ENCODE data around the gene PCDHGA6.
"Not testable (repeated sequence)": the region's sequence is repeated elsewhere in the genome, so short reads cannot be mapped to it uniquely, and the experiment has no call there.

PCDHGA6 gene

DNA sequence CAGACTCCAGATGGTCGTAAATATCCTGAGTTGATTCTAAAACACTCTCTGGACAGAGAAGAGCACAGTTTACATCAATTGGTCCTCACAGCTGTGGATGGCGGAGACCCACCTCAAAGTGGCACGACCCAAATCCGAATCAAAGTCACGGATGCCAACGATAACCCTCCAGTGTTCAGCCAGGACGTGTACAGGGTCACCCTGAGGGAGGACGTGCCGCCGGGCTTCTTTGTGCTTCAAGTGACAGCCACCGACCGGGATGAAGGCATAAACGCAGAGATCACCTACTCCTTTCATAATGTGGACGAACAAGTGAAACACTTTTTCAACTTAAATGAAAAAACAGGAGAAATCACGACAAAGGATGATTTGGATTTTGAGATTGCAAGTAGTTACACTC is 13.0 kb upstream of the PCDHGA6 start:
- no peak for DNase-seq

DNA sequence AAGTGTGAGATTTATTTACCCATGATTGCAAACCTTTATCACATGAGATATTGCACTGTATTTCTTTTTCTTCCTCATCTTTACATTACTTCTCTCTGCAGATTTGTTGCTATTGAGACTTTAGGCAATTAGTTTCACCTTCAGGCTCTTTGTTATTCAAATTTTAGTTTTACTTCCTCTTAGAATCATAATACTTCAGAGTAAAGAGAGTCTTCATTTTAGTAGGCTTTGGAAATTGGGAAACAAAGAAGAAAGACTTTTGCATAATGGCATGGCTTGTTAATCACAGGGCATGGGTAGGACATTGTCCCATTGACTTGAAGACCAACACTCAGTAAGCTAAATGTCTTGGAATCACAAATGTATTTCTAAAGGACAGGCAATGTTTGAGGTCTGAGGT is 11.0 kb upstream of the PCDHGA6 start:
- DNase-seq: no peak

DNA sequence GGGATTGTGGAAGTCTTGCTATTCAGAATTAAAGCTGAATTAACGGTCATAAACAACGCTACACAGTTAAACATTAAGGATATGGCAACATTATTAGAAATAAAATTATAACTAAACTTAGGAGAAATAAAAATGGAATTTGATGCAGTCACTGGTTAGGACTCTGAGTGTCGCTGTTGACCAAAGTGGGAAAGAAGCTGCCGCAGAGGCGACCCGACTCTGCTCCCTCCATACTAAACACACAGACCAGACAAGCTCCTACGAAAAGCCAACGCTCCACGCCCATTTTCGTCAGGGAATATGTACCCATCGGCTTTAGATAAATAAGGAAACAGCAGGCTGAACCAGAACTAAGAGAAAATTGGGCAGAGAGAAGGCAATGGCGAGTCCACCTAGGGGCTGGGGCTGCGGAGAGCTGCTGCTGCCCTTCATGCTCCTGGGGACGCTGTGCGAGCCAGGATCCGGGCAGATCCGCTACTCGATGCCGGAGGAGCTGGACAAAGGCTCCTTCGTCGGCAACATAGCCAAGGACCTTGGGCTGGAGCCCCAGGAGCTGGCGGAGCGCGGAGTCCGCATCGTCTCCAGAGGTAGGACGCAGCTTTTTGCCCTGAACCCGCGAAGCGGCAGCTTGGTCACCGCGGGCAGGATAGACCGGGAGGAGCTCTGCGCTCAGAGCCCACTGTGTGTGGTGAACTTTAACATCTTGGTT is 9.6 kb upstream of the PCDHGA6 start, which contains the start of gene PCDHGA5:
Gene PCDHGA5, plus strand, starts transcription at position 211 of the 709 bp plus-strand sequence. Its CDS starts 169 bp downstream, at position 380.
- no peak for DNase-seq

DNA sequence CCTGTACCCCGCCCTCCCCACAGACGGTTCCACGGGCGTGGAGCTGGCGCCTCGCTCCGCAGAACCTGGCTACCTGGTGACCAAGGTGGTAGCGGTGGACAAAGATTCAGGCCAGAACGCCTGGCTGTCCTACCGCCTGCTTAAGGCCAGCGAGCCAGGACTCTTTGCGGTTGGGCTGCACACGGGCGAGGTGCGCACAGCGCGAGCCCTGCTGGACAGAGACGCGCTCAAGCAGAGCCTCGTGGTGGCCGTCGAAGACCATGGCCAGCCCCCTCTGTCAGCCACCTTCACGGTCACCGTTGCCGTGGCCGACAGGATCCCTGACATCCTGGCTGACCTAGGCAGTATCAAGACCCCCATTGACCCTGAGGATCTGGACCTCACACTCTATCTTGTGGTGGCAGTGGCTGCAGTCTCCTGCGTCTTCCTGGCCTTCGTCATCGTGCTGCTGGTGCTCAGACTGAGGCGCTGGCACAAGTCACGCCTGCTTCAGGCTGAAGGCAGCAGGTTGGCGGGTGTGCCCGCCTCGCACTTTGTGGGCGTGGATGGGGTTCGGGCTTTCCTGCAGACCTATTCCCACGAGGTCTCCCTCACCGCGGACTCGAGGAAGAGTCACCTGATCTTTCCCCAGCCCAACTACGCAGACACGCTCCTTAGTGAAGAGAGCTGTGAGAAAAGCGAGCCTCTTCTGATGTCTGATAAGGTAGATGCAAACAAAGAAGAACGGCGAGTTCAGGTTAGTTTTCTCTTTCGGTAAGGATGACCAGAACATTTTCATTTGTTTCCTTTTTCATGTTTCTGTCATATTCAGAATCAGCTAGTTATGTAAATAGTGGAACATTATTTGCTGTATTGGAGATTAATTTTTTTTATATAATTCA is 7.4 kb upstream of the PCDHGA6 start:
- no peak for DNase-seq

DNA sequence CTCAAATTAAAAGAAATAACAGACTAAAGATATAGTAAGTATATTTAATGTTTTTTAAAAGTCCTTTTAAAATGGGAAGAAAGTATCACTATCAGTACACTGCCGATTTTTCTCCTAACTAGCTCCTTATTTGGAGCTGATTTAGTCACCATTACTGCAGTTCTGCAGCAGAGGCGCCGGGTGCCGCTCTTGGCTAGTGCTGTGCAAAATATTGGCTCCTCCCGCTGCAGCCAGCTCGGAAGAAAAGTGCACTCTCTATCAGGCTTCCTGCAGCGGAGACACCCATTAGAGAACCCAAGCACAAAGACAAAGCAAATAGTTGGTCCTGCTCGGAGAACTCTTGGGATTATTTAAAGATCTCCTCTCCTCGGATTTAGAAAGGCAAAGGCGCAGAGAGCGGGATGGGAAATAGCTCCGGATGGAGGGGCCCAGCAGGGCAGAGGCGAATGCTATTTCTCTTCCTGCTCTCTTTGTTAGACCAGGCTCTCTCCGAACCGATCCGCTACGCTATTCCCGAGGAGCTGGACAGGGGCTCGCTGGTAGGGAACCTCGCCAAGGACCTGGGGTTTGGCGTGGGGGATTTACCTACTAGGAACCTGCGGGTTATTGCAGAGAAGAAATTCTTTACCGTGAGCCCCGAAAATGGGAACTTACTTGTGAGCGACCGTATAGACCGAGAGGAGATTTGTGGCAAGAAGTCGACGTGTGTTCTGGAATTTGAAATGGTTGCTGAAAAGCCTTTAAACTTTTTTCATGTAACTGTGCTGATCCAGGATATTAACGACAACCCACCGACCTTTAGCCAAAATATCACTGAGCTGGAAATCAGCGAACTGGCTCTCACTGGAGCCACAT is 3.5 kb upstream of the PCDHGA6 start, which contains the start of gene PCDHGB3:
Gene PCDHGB3, plus strand, starts transcription at position 249 of the 855 bp plus-strand sequence. Its CDS starts 153 bp downstream, at position 402.
- peak; percentile 32 for DNase-seq

DNA sequence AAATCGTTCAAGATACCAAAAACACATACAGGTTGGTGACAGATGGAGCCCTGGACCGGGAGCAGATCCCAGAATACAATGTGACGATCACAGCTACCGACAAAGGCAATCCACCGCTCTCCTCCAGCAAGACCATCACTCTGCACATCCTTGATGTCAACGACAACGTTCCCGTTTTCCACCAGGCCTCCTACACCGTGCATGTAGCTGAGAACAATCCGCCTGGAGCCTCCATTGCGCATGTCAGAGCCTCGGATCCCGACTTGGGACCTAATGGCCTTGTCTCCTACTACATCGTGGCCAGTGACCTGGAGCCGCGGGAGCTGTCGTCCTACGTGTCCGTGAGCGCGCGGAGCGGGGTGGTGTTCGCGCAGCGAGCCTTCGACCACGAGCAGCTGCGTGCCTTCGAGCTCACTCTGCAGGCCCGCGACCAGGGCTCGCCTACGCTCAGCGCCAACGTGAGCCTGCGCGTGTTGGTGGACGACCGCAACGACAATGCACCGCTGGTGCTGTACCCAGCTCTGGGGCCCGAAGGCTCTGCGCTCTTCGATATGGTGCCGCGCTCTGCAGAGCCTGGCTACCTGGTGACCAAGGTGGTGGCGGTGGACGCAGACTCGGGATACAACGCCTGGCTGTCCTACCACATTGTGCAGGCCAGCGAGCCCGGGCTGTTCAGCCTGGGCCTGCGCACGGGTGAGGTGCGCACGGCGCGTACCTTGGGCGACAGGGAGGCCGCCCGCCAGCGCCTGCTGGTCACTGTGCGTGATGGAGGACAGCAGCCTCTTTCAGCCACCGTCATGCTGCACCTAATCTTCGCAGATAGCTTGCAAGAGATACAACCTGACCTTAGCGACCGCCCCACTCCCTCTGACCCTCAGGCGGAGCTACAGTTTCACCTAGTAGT is 1.9 kb upstream of the PCDHGA6 start:
- DNase-seq: no peak

DNA sequence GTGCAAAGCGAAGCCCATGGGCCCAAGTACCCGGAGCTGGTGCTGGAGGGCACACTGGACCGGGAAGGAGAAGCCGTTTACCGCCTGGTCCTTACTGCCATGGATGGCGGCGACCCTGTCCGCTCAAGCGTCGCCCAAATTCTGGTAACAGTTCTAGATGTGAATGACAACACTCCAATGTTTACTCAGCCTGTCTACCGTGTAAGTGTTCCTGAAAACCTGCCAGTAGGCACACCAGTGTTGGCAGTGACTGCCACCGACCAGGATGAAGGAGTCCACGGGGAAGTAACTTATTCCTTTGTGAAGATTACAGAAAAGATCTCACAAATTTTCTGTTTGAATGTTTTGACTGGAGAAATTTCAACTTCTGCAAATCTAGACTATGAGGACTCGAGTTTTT is 936 bp downstream of the PCDHGA6 start:
- DNase-seq: no peak

DNA sequence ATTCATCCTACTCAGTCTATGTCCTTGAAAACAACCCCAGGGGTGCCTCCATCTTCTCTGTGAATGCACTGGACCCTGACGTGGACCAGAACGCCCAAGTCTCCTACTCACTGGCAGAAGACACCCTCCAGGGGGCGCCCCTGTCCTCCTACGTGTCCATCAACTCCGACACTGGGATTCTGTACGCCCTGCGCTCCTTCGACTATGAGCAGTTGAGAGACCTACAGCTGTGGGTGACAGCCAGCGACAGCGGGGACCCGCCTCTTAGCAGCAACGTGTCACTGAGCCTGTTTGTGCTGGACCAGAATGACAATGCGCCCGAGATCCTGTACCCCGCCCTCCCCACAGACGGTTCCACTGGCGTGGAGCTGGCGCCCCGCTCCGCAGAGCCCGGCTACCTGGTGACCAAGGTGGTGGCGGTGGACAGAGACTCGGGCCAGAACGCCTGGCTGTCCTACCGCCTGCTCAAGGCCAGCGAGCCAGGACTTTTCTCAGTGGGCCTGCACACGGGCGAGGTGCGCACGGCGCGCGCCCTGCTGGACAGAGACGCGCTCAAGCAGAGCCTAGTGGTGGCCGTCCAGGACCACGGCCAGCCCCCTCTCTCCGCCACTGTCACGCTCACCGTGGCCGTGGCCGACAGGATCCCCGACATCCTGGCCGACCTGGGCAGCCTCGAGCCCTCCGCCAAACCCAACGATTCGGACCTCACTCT is 1.9 kb downstream of the PCDHGA6 start:
- DNase-seq: not testable (repeated sequence)

DNA sequence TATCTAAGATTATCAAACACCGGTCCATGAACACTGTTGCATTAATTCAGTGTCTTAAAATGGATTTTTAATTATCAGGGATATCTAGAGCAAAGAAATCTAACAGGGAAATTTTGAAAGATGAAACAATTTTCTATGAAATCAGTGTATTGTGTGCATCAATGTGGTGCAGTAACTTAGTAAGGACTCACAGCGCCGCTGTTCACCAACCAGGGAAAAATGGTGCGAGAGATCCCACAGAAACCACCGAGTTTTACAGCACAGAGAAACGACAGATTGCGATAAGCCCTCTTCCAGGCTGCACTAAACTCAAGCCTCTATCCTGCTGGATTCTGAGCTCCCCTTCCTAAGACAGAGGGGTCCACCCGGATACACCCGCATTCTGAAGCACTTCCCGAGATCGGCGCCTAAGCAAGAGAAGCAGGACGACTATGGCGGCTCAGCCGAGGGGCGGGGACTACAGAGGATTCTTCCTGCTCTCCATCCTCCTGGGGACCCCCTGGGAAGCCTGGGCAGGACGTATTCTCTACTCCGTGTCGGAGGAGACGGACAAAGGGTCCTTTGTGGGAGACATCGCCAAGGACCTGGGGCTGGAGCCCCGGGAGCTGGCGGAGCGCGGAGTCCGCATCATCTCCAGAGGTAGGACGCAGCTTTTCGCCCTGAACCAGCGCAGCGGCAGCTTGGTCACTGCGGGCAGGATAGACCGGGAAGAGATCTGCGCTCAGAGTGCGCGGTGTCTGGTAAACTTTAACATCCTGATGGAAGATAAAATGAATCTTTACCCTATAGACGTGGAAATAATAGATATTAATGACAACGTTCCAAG is 9.0 kb downstream of the PCDHGA6 start, which contains the start of gene PCDHGA7:
Gene PCDHGA7, plus strand, starts transcription at position 274 of the 826 bp plus-strand sequence. Its CDS starts 158 bp downstream, at position 432.
- no peak for DNase-seq

DNA sequence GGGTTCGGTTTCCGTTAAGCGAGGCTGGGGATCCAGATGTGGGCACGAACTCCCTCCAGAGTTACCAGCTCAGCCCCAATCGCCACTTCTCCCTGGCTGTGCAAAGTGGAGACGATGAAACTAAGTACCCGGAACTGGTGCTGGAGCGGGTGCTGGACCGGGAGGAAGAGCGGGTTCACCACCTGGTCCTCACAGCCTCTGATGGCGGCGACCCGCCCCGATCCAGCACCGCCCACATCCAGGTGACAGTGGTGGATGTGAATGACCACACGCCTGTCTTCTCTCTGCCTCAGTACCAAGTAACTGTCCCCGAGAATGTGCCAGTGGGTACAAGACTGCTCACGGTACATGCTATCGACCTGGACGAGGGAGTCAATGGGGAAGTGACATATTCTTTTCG is 9.7 kb downstream of the PCDHGA6 start:
- no peak for DNase-seq

DNA sequence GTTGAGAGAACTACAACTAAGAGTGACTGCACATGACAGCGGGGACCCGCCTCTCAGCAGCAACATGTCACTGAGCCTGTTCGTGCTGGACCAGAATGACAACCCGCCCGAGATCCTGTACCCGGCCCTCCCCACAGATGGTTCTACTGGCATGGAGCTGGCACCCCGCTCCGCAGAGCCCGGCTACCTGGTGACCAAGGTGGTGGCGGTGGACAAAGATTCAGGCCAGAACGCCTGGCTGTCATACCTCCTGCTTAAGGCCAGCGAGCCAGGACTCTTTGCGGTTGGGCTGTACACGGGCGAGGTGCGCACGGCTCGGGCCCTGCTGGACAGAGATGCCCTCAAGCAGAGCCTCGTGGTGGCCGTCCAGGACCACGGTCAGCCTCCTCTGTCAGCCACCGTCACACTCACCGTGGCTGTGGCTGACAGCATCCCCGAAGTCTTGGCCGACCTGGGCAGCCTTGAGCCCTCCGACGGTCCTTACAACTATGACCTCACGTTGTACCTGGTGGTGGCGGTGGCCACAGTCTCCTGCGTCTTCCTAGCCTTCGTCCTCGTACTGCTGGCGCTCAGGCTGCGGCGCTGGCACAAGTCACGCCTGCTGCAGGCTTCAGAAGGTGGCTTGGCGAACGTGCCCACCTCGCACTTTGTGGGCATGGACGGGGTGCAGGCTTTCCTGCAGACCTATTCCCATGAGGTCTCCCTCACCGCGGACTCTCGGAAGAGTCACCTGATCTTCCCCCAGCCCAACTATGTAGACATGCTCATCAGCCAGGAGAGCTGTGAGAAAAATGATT is 11.0 kb downstream of the PCDHGA6 start:
- no peak for DNase-seq

DNA sequence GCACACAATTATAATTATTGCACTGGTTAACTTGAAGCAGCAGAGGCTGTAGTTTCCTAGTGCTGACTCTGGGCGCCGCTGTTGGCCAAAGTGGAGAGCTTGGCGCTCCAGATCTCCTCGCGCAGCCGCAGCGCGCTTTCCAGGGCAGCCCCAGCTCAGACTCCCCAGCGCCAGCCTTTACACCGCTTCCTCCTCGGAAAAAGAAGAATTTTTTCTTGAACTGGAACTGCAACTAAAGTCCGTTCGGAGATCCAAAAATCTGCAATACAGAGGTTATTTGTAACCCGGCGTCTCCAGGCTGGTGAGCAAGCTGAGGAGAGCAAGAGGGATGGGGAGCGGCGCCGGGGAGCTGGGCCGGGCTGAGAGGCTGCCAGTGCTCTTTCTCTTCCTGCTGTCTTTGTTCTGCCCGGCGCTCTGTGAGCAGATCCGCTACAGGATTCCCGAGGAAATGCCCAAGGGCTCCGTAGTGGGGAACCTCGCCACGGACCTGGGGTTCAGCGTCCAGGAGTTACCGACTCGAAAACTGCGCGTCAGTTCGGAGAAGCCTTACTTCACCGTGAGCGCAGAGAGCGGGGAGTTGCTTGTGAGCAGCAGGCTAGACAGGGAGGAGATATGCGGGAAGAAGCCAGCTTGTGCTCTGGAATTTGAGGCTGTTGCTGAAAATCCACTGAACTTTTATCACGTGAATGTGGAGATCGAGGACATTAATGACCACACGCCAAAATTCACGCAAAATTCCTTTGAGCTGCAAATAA is 14.0 kb downstream of the PCDHGA6 start, which contains the start of gene PCDHGB4:
Gene PCDHGB4, plus strand, starts transcription at position 142 of the 755 bp plus-strand sequence. Its CDS starts 187 bp downstream, at position 329.
- peak; percentile 26 for DNase-seq

DNA sequence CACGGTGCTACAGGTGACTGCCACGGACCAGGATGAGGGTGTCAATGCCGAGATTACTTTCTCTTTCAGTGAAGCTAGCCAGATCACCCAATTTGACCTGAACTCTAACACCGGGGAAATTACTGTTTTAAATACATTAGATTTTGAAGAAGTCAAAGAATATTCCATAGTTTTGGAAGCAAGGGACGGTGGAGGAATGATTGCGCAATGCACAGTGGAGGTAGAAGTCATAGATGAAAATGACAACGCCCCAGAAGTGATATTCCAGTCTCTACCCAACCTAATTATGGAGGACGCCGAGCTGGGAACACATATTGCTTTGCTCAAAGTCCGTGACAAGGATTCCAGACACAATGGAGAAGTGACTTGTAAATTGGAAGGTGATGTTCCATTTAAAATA is 15.0 kb downstream of the PCDHGA6 start:
- no peak for DNase-seq

DNA sequence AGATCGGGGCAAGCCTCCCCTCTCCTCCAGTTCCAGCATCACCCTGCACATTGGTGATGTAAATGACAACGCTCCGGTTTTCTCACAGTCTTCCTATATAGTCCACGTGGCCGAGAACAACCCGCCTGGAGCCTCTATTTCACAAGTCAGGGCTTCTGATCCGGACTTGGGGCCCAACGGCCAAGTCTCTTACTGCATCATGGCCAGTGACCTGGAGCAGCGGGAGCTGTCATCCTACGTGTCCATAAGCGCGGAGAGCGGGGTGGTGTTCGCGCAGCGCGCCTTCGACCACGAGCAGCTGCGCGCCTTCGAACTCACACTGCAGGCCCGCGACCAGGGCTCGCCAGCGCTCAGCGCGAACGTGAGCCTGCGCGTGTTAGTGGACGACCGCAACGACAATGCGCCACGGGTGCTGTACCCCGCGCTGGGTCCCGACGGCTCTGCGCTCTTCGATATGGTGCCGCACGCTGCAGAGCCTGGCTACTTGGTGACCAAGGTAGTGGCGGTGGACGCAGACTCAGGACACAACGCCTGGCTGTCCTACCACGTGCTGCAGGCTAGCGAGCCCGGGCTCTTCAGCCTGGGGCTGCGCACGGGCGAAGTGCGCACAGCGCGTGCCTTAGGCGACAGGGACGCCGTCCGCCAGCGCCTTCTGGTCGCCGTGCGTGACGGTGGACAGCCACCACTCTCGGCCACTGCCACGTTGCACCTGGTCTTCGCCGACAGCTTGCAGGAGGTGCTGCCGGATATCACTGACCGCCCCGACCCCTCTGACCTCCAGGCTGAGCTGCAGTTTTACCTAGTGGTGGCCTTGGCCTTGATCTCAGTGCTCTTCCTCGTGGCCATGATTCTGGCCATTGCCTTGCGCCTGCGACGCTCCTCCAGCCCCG is 15.7 kb downstream of the PCDHGA6 start:
- no peak for DNase-seq

DNA sequence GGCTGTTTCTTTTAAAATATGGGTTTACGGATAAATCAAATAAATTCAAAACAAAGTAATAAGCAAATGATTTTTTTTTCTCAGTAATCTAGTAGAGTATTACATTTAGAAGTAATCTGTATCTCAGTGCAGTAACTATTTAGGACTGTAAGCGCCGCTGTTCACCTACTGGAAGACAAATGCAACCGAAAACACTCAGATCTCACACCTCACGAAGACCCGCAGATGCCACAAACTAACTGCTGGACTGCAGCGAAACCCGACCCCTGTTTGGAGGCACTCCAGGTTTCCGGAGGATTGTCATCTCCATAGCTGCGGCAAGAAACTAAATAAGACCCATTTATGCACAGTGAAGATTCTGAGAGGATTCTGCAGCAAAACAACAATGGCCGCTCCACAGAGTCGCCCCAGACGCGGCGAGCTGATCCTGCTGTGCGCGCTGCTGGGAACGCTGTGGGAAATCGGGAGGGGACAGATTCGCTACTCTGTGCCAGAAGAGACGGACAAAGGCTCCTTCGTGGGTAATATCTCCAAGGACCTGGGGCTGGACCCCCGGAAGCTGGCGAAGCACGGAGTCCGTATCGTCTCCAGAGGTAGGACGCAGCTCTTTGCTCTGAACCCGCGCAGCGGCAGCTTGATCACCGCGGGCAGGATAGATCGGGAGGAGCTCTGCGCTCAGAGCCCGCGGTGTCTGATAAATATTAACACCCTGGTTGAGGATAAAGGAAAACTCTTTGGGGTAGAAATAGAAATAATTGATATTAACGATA is 18.9 kb downstream of the PCDHGA6 start, which contains the start of gene PCDHGA8:
Gene PCDHGA8, plus strand, starts transcription at position 205 of the 770 bp plus-strand sequence. Its CDS starts 181 bp downstream, at position 386.
- no peak for DNase-seq

DNA sequence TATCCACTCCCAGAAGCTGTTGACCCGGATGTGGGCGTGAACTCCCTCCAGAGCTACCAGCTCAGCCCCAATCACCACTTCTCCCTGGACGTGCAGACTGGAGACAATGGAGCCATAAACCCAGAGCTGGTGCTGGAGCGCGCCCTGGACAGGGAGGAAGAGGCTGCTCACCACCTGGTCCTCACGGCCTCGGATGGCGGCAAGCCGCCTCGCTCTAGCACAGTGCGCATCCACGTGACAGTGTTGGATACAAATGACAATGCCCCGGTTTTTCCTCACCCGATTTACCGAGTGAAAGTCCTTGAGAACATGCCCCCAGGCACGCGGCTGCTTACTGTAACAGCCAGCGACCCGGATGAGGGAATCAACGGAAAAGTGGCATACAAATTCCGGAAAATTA is 19.6 kb downstream of the PCDHGA6 start:
- DNase-seq: no peak

All from activated CD4-positive, alpha-beta T cell treated with anti-CD3 and anti-CD28 coated beads, Interleukin-2, amount 50 U/mL, for 16 hours (primary cell).